HL-60 (cell line): ENCODE data around the gene CEP112.

Experiments
- DNase-seq, 2 experiments: peaks; one replicate each; pipeline ENCODE4 v3.0.0-alpha.2; 2010 to 2020; ENCODE audit warnings: low read depth in 1 of 2, low spot score in 1 of 2
- H3K27ac ChIP-seq: fragments of 250-450 bp; sonication (Bioruptor Pico); replicated peaks from 2 replicates; pipeline ENCODE4 v1.5.1; 2020; ENCODE audit warnings: mild to moderate bottlenecking, moderate library complexity
- H3K27me3 ChIP-seq: fragments of 250-450 bp; sonication (Bioruptor Pico); 2 replicates; pipeline ENCODE4 v1.5.1; 2021; ENCODE audit warnings: mild to moderate bottlenecking, moderate library complexity; ENCODE audit not compliant: insufficient read depth, poor library complexity, severe bottlenecking
- H3K4me3 ChIP-seq: replicated peaks from 2 replicates; pipeline ENCODE4 v1.5.1; 2011; ENCODE audit warnings: mild to moderate bottlenecking, control low read depth, low read length; ENCODE audit not compliant: insufficient read depth
- CTCF ChIP-seq: IDR thresholded peaks from one replicate; pipeline ENCODE4 v1.5.1; 2011; ENCODE audit warnings: low read length, control low read depth, inconsistent platforms; ENCODE audit not compliant: insufficient read depth
- GABPA ChIP-seq: IDR thresholded peaks from 2 replicates; pipeline ENCODE4 v1.6.1; 2012; ENCODE audit warnings: low read depth
- POLR2AphosphoS5 ChIP-seq: IDR thresholded peaks from 2 replicates; pipeline ENCODE4 v1.6.1; 2012; ENCODE audit warnings: low read depth
- REST ChIP-seq: IDR thresholded peaks from 2 replicates; pipeline ENCODE4 v1.6.1; 2012; ENCODE audit warnings: low read depth; ENCODE audit not compliant: insufficient replicate concordance
- SPI1 ChIP-seq: IDR thresholded peaks from 2 replicates; pipeline ENCODE4 v1.6.1; 2012; ENCODE audit warnings: low read depth, mild to moderate bottlenecking, borderline replicate concordance

The CEP112 gene

GRCh38 chr17:65703891-65704290, 488.0 kb downstream of the CEP112 start:
- H3K27ac ChIP-seq = no peak overlapping the region
- no peak overlapping the region for H3K4me3 ChIP-seq
- TF ChIP-seq REST (no peak), POLR2AphosphoS5 (no peak), GABPA (no peak), CTCF (no peak), SPI1 (no peak)
- H3K27me3 ChIP-seq = peaks cover 3% of the 10 kb centered on the region
- DNase-seq = no peak

GRCh38 chr17:65699459-65699858, 492.5 kb downstream of the CEP112 start:
- no peak for DNase-seq
- Histone ChIP-seq H3K27me3 (peaks cover 3% of the 10 kb centered on the region), H3K4me3 (no peak overlapping the region), H3K27ac (no peak overlapping the region)
- TF ChIP-seq CTCF (no peak), SPI1 (no peak), REST (no peak), GABPA (no peak), POLR2AphosphoS5 (no peak)

GRCh38 chr17:65698381-65699061, 493.4 kb downstream of the CEP112 start:
- no peak for TF ChIP-seq CTCF
- no peak for TF ChIP-seq GABPA
- no peak for TF ChIP-seq POLR2AphosphoS5
- TF ChIP-seq SPI1 = no peak
- TF ChIP-seq REST = no peak
- Histone ChIP-seq H3K27ac (no peak overlapping the region), H3K4me3 (no peak overlapping the region), H3K27me3 (peaks cover 3% of the 10 kb centered on the region)
- DNase-seq = no peak
